ENCODE results near the gene CPZ. TPM values are rescaled to one million over a fixed set of nuclear protein-coding genes. Genes with fewer than 3 reads are reported as not detected.

The CPZ gene
- 0.05 TPM for polyA plus RNA-seq (2012; ENCODE audit: low read depth, missing spikeins)

DNA sequence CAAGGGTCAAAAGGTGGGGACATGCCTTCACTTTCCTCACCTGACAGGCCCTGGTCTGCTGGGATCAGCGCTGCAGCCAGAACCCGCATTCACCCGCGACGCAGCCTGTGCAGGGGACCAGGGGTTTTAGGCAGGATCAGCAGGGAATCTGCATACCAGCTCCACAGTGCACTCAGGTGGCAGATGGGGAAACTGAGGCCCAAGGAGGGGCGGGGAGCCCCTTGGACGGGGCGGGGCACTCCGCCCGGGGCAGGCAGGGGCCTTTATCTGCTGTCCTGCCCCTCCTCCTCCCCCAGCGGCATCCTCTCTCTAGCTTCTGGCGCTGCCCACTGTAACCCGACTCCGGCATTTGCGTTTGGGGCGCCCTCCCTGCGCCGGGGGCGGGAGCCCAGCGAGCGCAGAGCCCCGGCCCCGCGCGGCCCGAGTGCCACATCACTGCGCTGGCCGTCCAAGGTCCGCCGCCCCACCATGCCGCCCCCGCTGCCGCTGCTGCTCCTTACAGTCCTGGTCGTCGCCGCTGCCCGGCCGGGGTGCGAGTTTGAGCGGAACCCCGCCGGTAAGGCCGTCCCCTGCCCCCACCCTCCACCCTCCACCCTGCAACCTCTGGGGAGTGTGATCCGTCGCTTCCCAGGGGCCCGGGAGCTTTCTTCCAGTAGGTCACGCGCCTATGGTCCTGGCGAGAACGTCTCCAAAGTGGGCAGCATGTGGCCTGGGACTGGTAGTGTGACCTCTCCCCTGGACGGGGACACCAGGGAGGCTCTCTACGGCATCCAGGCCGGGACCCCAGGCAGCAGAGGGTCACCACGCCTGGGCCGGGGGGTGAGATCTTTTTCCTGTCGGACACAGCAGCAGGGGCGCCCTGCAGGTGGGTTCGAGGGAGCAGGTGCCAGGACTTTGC is at the start of gene CPZ:
TSS of gene CPZ (plus strand) at position 400 of the 898 bp plus-strand sequence. CDS start at position 469, 69 bp downstream.
- TF ChIP-seq SPI1 (IDR thresholded peaks at IDR 0.05; ENCODE audit: low read depth, low read length) (no peak), POU2F2 (IDR thresholded peaks at IDR 0.05; ENCODE audit: low read depth, low read length) (no peak), POLR2A (IDR thresholded peaks at IDR 0.05; ENCODE audit: low read depth, low read length) (no peak), POLR2AphosphoS5 (IDR thresholded peaks at IDR 0.05; ENCODE audit: low read depth, low read length) (no peak), TAF1 (IDR thresholded peaks at IDR 0.05; ENCODE audit: low read depth, low read length) (no peak), PAX5 (IDR thresholded peaks at IDR 0.05; ENCODE audit: insufficient read depth, low read length, severe bottlenecking) (no peak)
- DNase-seq (ENCODE audit: insufficient read length, low spot score) (no peak), FAIRE-seq (no peak)

DNA sequence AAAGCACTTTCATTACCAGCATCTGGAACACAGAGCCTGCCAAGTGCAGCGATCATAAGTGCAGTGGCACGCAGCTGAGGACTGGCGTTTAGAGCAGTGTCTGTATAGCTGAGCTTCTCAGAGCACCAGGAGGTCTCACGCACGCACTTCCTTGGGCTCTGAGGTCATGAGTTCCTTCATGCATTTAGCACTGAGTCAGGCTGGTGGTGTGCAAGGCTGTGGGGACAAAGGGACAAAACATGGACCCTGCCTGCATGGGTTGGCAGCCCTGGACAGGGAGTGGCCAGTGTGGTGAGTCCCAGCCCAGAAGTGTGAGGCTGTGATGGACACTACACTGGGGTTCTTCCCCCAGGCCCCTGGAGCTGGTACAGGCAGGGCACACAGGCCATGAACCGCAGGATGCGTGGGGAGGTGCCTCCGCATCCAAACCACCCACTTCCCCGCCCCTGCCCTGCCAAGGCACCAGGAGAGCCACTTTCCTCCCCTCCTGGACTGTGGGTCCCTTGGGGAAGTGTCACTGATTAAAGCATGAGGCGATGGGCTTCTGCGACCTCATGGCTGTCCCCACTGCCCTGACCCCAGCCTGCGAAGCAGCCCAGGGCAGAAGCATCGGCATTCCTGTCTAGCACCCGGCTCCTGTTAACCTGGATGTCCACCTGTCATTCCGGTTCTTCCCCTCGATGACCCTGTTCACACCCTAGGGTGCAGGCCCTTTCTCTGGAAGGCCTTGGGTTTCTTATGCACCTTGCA is 49.6 kb upstream of the CPZ start:
- DNase-seq (ENCODE audit: insufficient read length, low spot score): no peak
- FAIRE-seq: no peak
- TF ChIP-seq TAF1 (IDR thresholded peaks at IDR 0.05; ENCODE audit: low read depth, low read length) (no peak), POLR2AphosphoS5 (IDR thresholded peaks at IDR 0.05; ENCODE audit: low read depth, low read length) (no peak), POU2F2 (IDR thresholded peaks at IDR 0.05; ENCODE audit: low read depth, low read length) (no peak), POLR2A (IDR thresholded peaks at IDR 0.05; ENCODE audit: low read depth, low read length) (no peak), PAX5 (IDR thresholded peaks at IDR 0.05; ENCODE audit: insufficient read depth, low read length, severe bottlenecking) (no peak), SPI1 (IDR thresholded peaks at IDR 0.05; ENCODE audit: low read depth, low read length) (no peak)

DNA sequence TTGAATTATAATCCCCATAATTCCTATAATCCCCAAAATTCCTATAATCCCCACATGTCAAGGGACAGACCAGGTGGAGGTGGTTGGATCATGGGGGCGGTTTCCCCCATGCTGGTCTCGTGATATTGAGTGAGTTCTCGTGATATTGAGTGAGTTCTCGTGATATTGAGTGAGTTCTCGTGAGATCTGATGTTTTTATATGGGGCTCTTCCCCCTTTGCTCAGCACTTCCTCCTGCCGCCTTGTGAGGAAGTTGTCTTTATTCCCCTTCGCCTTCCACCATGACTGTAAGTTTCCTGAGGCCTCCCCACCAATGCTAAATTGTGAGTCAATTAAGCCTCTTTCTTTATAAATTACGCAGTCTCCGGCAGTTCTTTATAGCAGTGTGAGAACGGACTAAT is 48.9 kb upstream of the CPZ start:
- no peak for TF ChIP-seq SPI1 (IDR thresholded peaks at IDR 0.05; ENCODE audit: low read depth, low read length)
- TF ChIP-seq TAF1 (IDR thresholded peaks at IDR 0.05; ENCODE audit: low read depth, low read length): no peak
- FAIRE-seq (no peak), DNase-seq (ENCODE audit: insufficient read length, low spot score) (no peak)

DNA sequence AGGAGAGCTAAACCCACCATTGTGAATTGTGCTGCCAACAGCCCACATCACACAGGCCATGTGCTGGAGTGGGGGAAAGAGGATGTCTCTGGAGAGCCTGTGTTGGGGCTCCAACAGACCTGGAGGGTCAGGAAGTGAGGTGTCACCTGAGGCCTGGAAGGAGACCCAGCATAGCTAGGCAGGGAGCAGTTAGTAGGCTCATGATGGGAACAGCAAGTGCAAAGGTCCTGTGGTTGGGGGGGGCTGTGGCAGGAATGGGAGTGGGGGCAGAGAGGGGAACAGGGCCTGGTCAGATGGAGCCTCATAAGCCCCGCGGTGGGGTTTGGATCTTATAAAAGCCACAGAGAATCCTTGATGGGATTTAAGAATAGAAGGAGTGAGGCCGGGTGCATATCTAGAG is 48.3 kb upstream of the CPZ start:
- TF ChIP-seq POU2F2 (IDR thresholded peaks at IDR 0.05; ENCODE audit: low read depth, low read length) (no peak), POLR2A (IDR thresholded peaks at IDR 0.05; ENCODE audit: low read depth, low read length) (no peak), TAF1 (IDR thresholded peaks at IDR 0.05; ENCODE audit: low read depth, low read length) (no peak), SPI1 (IDR thresholded peaks at IDR 0.05; ENCODE audit: low read depth, low read length) (no peak), PAX5 (IDR thresholded peaks at IDR 0.05; ENCODE audit: insufficient read depth, low read length, severe bottlenecking) (no peak), POLR2AphosphoS5 (IDR thresholded peaks at IDR 0.05; ENCODE audit: low read depth, low read length) (no peak)
- DNase-seq (ENCODE audit: insufficient read length, low spot score) (no peak), FAIRE-seq (no peak)

DNA sequence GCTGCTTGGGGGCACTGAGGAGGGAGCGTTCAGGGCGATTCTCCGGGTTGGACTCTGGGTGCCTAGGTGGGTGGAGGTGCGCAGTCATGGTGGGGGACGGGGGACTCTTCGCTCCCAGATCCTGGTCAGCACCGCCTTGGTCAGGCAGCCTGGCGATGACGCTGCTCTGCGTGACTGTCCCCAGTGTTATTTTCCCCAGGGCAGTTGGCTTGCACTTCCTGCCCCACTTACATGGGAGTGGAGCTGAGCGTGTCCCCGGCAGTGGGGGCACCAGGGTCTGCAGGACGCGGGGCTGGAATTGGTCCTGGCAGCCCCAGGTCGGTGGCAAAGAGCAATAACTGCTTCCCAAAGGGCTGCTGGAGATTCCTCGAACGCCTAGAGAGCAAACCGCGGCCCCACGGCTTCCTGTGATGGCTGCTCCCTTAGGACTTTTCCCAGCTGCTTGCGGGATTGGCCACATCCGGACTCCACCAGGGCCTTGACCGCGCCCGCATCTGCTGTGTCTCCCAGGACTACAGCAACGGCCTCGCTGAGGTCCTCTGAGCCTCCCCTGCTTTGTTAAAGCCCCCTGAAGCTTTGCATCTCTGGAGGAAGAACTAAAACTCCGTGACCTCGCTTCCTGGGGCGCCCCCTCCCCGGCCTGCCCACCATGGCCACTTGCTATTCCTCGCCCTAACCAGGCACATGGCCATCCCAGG is 47.7 kb upstream of the CPZ start:
- FAIRE-seq: no peak
- TF ChIP-seq PAX5 (IDR thresholded peaks at IDR 0.05; ENCODE audit: insufficient read depth, low read length, severe bottlenecking) (no peak), SPI1 (IDR thresholded peaks at IDR 0.05; ENCODE audit: low read depth, low read length) (no peak), TAF1 (IDR thresholded peaks at IDR 0.05; ENCODE audit: low read depth, low read length) (no peak), POLR2AphosphoS5 (IDR thresholded peaks at IDR 0.05; ENCODE audit: low read depth, low read length) (no peak), POU2F2 (IDR thresholded peaks at IDR 0.05; ENCODE audit: low read depth, low read length) (no peak), POLR2A (IDR thresholded peaks at IDR 0.05; ENCODE audit: low read depth, low read length) (no peak)
- no peak for DNase-seq (ENCODE audit: insufficient read length, low spot score)

DNA sequence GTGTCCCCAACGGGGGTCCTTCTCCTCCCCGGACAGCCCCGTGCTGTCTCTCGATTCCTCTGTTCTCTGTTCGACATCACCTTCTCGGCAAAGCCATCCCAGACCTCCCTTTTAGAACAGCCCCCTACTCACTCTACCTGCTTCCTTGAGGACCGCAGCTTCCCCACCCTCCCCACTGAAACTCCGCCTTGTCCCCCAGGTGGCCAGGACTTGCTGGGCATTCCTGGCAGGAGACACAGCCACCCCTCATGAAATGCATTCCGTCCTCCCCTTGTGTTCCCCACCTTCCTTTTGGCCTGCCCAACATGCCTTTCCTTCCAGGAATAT is 47.2 kb upstream of the CPZ start:
- DNase-seq (ENCODE audit: insufficient read length, low spot score): no peak
- TF ChIP-seq POLR2A (IDR thresholded peaks at IDR 0.05; ENCODE audit: low read depth, low read length) (no peak), TAF1 (IDR thresholded peaks at IDR 0.05; ENCODE audit: low read depth, low read length) (no peak), POLR2AphosphoS5 (IDR thresholded peaks at IDR 0.05; ENCODE audit: low read depth, low read length) (no peak), POU2F2 (IDR thresholded peaks at IDR 0.05; ENCODE audit: low read depth, low read length) (no peak), SPI1 (IDR thresholded peaks at IDR 0.05; ENCODE audit: low read depth, low read length) (no peak), PAX5 (IDR thresholded peaks at IDR 0.05; ENCODE audit: insufficient read depth, low read length, severe bottlenecking) (no peak)
- FAIRE-seq: no peak

DNA sequence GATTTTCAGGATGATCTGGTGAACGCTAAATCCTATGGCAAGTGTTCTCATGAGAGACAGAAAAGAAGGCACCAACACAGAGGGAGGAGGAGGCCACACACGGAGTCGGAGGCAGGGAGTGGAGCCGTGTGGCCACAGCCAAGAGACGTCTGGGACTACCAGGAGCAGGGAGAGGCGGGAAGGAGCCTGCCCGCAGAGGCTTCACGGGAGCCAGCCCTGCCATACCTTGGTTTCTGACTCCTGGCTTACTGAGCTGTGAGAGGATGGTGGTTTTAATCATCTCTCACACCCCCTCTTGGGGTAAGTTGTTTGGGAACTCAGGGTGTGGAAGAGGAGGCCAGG is 45.8 kb upstream of the CPZ start:
- TF ChIP-seq TAF1 (IDR thresholded peaks at IDR 0.05; ENCODE audit: low read depth, low read length) (no peak), PAX5 (IDR thresholded peaks at IDR 0.05; ENCODE audit: insufficient read depth, low read length, severe bottlenecking) (no peak), POU2F2 (IDR thresholded peaks at IDR 0.05; ENCODE audit: low read depth, low read length) (no peak), POLR2A (IDR thresholded peaks at IDR 0.05; ENCODE audit: low read depth, low read length) (no peak), SPI1 (IDR thresholded peaks at IDR 0.05; ENCODE audit: low read depth, low read length) (no peak), POLR2AphosphoS5 (IDR thresholded peaks at IDR 0.05; ENCODE audit: low read depth, low read length) (no peak)
- DNase-seq (ENCODE audit: insufficient read length, low spot score): no peak
- FAIRE-seq: no peak

DNA sequence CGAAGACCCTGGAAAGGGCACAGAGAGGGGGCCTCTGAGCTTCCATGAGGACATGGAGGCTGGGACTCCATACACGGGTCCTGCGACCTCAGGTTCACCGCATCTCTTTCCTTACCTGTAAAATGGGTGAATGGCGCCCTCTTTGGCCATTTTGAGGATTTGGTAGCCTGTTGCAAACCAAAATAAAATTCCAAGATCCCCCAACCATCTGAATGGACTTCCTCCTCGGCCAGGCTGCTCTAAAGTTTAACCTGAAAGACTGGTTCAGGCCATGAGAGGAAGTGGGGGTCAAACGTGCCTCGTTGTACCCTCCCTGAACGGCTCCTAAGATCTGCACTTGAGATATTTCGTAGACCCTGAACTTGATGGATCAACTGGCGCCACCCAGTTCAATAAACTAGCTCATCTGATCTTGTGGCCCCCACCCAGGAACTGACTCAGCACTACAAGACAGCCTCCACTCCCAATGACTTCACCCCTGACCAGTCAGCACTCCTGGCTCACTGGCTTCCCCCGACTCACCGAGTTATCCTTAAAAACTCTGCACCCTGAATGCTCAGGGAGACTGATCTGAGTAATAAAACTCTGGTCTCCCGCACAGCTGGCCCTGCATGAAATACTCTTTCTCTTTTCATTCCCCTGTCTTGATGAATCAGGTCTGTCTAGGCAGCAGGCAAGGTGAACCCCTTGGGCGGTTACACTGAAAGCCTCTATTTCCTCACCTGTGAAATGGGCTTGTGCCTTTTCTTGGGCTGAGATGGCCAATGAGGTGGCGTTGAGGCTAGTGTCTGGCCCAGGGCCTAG is 45.3 kb upstream of the CPZ start:
- TF ChIP-seq PAX5 (IDR thresholded peaks at IDR 0.05; ENCODE audit: insufficient read depth, low read length, severe bottlenecking): no peak
- no peak for TF ChIP-seq SPI1 (IDR thresholded peaks at IDR 0.05; ENCODE audit: low read depth, low read length)
- TF ChIP-seq TAF1 (IDR thresholded peaks at IDR 0.05; ENCODE audit: low read depth, low read length): no peak
- no peak for TF ChIP-seq POLR2A (IDR thresholded peaks at IDR 0.05; ENCODE audit: low read depth, low read length)
- no peak for TF ChIP-seq POU2F2 (IDR thresholded peaks at IDR 0.05; ENCODE audit: low read depth, low read length)
- TF ChIP-seq POLR2AphosphoS5 (IDR thresholded peaks at IDR 0.05; ENCODE audit: low read depth, low read length): no peak
- FAIRE-seq: no peak
- no peak for DNase-seq (ENCODE audit: insufficient read length, low spot score)
